Smooth muscle cell (in vitro differentiated cells): ENCODE measurements around the gene IL1RAP. TPM values are rescaled to one million over a fixed set of nuclear protein-coding genes. Genes with fewer than 3 reads are reported as not detected.
A peak's percentile ranks its signal among the peaks of the same experiment; 100 is the strongest.

ENCODE experiments used
- DNase-seq: peaks from one replicate; lab custom pipeline; 2025; ENCODE audit not compliant: unreplicated experiment; lab: John Stamatoyannopoulos, UW
- H2AFZ ChIP-seq: fragments of 200-600 bp; sonication (generic); 2 replicates; pipeline ENCODE4 v1.6.0; 2016; ENCODE audit warnings: antibody characterized with exemption, low read depth, mild to moderate bottlenecking
- H3F3A ChIP-seq: fragments of 200-600 bp; sonication (generic); 2 replicates; pipeline ENCODE4 v1.6.0; 2017; ENCODE audit warnings: antibody characterized with exemption, low read depth
- H3K27ac ChIP-seq: fragments of 200-600 bp; sonication (generic); 2 replicates; pipeline ENCODE4 v1.5.1; 2016; ENCODE audit warnings: low read depth, mild to moderate bottlenecking
- H3K27me3 ChIP-seq: fragments of 200-600 bp; sonication (generic); 2 replicates; pipeline ENCODE4 v1.6.1; 2016; ENCODE audit warnings: low read depth, mild to moderate bottlenecking
- H3K36me3 ChIP-seq: fragments of 200-600 bp; sonication (generic); 2 replicates; pipeline ENCODE4 v1.5.1; 2016; ENCODE audit warnings: low read depth
- H3K4me1 ChIP-seq: fragments of 200-600 bp; sonication (generic); 2 replicates; pipeline ENCODE4 v1.5.1; 2016; ENCODE audit warnings: low read depth
- H3K4me2 ChIP-seq: fragments of 200-600 bp; sonication (generic); 2 replicates; pipeline ENCODE4 v1.6.0; 2016; ENCODE audit warnings: mild to moderate bottlenecking
- H3K4me3 ChIP-seq: fragments of 200-600 bp; sonication (generic); 2 replicates; pipeline ENCODE4 v1.5.1; 2016; ENCODE audit warnings: mild to moderate bottlenecking
- H3K79me2 ChIP-seq: fragments of 200-600 bp; sonication (generic); 2 replicates; pipeline ENCODE4 v1.6.0; 2016; ENCODE audit warnings: low read depth, mild to moderate bottlenecking
- H3K9ac ChIP-seq: fragments of 200-600 bp; sonication (generic); 2 replicates; pipeline ENCODE4 v1.6.0; 2016; ENCODE audit warnings: low read depth
- H3K9me3 ChIP-seq: fragments of 200-600 bp; sonication (generic); replicated peaks from 2 replicates; pipeline ENCODE4 v1.5.1; 2016; ENCODE audit warnings: low read depth
- H4K20me1 ChIP-seq: fragments of 200-600 bp; sonication (generic); 2 replicates; pipeline ENCODE4 v1.6.0; 2016; ENCODE audit warnings: low read depth
- WGBS: methylation state at CpG from one replicate; pipeline ENCODE4 v1.1.7; 2016; ENCODE audit warnings: low lambda C conversion rate; 5-methylcytosine and 5-hydroxymethylcytosine counted together
- polyA plus RNA-seq: library from polyadenylated mRNA; unstranded; fragments of >200 nt; fragmentation: Nextera tagmentation; extraction: Ambion mirVana; gene quantifications from 2 replicates; pipeline ENCODE4 v1.2.1, GENCODE V29; 2016
- total RNA-seq: library from RNA; depleted of rRNA; stranded (reverse); fragments of >200 nt; gene quantifications from 2 replicates; pipeline ENCODE4 v1.2.3, GENCODE V29; 2014
- TF ChIP-seq, protein P1 (sequence below): fragments of 200-600 bp; sonication (generic); IDR thresholded peaks from 2 replicates; pipeline ENCODE4 v1.5.1; 2017; ENCODE audit warnings: borderline replicate concordance, mild to moderate bottlenecking, antibody characterized with exemption; ENCODE audit not compliant: insufficient read depth, poor library complexity, severe bottlenecking

IL1RAP gene
- total and polyA plus RNA-seq, 2 experiments from 2014 or later: 13.5 to 49.1 TPM

DNA sequence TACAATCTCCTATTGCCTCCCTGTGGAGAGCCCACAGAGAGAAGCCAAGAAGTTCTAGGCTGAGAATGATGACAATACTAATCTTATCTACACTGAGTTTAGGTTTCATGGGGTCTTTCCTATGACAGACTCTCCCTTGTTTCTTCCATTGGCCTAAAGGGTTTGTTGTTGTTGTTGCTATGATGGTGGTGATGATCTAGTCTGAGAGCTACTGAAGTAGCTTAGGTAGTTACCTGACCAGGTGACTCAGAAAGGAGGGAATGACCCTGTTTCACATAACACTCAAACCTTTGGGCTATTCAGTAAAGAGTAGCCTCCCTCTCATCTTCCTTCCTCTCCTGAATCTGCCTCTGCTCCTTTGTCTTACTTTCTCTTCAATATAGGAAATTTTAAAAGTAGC is 178.4 kb downstream of the IL1RAP start:
- Histone ChIP-seq H3K9me3 (peaks cover 3% of the 10 kb centered on the region), H3K27me3 (no peaks in the 10 kb centered on the region), H3K27ac (peak overlapping the region; percentile 30), H3K4me3 (no peak overlapping the region), H3K36me3 (no peaks in the 10 kb centered on the region), H3K4me1 (no peaks in the 10 kb centered on the region), H3K79me2 (no peaks in the 10 kb centered on the region), H3K4me2 (no peak overlapping the region), H4K20me1 (no peaks in the 10 kb centered on the region), H3F3A (no peaks in the 10 kb centered on the region), H3K9ac (no peak overlapping the region), H2AFZ (no peak overlapping the region)
- DNase-seq: no peak
- TF ChIP-seq, protein P1, sequence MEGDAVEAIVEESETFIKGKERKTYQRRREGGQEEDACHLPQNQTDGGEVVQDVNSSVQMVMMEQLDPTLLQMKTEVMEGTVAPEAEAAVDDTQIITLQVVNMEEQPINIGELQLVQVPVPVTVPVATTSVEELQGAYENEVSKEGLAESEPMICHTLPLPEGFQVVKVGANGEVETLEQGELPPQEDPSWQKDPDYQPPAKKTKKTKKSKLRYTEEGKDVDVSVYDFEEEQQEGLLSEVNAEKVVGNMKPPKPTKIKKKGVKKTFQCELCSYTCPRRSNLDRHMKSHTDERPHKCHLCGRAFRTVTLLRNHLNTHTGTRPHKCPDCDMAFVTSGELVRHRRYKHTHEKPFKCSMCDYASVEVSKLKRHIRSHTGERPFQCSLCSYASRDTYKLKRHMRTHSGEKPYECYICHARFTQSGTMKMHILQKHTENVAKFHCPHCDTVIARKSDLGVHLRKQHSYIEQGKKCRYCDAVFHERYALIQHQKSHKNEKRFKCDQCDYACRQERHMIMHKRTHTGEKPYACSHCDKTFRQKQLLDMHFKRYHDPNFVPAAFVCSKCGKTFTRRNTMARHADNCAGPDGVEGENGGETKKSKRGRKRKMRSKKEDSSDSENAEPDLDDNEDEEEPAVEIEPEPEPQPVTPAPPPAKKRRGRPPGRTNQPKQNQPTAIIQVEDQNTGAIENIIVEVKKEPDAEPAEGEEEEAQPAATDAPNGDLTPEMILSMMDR: no peak

DNA sequence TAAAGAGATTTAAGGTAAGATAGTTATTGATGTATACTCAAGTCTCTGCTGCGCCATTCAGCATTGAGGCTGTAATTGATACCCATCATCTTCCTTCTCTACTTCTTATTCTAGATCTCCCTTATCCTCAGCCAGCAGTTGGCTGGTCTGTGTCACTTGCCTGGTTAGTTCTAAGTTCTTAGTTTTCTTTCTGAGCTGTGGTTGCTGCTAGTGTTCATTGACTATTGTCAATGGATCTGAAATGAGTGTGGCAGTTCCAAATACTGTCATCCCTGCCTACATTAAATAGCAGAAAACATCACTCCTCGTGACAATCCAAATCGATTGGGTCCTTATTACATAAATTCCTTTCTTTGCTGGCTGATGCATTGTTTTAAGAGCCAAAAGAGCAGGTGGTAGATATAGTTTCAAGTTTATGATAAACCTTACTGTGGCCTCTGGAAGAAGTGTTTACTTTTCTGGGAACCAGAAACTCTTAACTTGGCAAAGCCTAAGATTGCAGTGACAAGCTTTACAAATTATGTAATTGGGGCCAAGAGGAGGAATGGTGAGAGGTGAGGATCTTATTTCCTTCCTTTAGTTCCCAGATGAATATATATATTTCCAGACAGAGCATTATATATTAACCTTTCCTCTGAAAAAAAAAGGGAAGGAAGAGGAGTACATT is 180.6 kb downstream of the IL1RAP start:
- no peaks in the 10 kb centered on the region for H3K27me3 ChIP-seq
- peaks cover 5% of the 10 kb centered on the region for H3K4me1 ChIP-seq
- DNase-seq: no peak
- no peak overlapping the region for H3K27ac ChIP-seq
- no peaks in the 10 kb centered on the region for H3F3A ChIP-seq
- H2AFZ ChIP-seq: no peak overlapping the region
- no peak overlapping the region for H3K4me3 ChIP-seq
- no peak overlapping the region for H3K4me2 ChIP-seq
- H3K36me3 ChIP-seq: no peaks in the 10 kb centered on the region
- no peaks in the 10 kb centered on the region for H3K79me2 ChIP-seq
- no peaks in the 10 kb centered on the region for H3K9me3 ChIP-seq
- no peaks in the 10 kb centered on the region for H4K20me1 ChIP-seq
- TF ChIP-seq, protein P1: no peak
- H3K9ac ChIP-seq: no peak overlapping the region
- whole genome bisulfite sequencing: 93% methylated on average over 3 of the region's 3 CpGs

DNA sequence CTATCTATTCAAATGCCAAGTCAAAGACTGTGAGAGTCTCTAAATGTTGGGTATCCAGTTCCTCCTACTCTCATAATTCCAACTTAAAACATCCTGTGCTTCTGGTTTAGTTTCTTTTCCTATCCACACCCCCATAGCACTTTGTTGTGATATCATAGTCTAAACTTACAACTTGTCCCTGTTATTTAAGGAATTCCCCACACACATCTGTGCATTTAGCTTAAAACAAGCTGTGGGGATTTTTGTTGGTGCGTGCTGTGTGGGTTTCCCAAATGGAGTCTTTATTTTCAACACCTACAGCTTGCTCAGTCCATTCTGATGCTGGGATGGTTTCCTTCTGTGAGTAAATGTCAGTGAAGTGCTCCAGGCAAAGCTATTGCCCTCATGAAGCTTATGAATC is 181.3 kb downstream of the IL1RAP start:
- peak overlapping the region; percentile 18 for H3K27ac ChIP-seq
- H4K20me1 ChIP-seq: no peaks in the 10 kb centered on the region
- WGBS: 52% methylated on average over 1 of the region's 1 CpG
- no peaks in the 10 kb centered on the region for H3K79me2 ChIP-seq
- H3F3A ChIP-seq: no peaks in the 10 kb centered on the region
- H2AFZ ChIP-seq: peak overlapping the region; percentile 28
- no peak for DNase-seq
- H3K9ac ChIP-seq: no peak overlapping the region
- no peaks in the 10 kb centered on the region for H3K27me3 ChIP-seq
- H3K9me3 ChIP-seq: no peaks in the 10 kb centered on the region
- TF ChIP-seq, protein P1: no peak
- no peak overlapping the region for H3K4me3 ChIP-seq
- no peaks in the 10 kb centered on the region for H3K36me3 ChIP-seq
- H3K4me2 ChIP-seq: peak overlapping the region; percentile 25
- H3K4me1 ChIP-seq: peaks cover 5% of the 10 kb centered on the region

DNA sequence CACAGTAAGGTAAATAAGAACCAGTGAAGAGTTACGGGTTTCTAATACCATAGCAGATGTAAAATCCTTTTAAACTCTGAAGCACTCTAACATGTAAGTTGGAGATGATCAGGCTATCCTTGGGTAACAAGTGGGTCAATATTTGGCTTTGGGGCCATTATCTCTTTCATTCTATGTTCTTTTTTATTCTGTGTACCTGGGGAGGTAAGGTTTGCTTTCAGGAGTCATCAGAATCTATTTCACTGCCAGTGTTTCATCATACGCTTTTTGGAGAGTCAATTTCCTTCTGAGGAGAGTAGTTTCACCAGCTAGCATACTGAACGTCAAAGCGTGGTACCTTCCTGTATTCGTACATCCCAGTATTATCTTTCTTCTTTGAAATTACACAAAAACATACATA is 182.1 kb downstream of the IL1RAP start:
- WGBS: 96% methylated on average over 5 of the region's 5 CpGs
- no peak overlapping the region for H3K4me3 ChIP-seq
- peaks cover 5% of the 10 kb centered on the region for H3K4me1 ChIP-seq
- H3K27me3 ChIP-seq: no peaks in the 10 kb centered on the region
- H3K4me2 ChIP-seq: no peak overlapping the region
- H3F3A ChIP-seq: no peaks in the 10 kb centered on the region
- no peaks in the 10 kb centered on the region for H3K36me3 ChIP-seq
- TF ChIP-seq, protein P1: no peak
- no peaks in the 10 kb centered on the region for H4K20me1 ChIP-seq
- H3K9me3 ChIP-seq: no peaks in the 10 kb centered on the region
- no peak overlapping the region for H3K27ac ChIP-seq
- no peak overlapping the region for H3K9ac ChIP-seq
- no peak overlapping the region for H2AFZ ChIP-seq
- no peaks in the 10 kb centered on the region for H3K79me2 ChIP-seq
- DNase-seq: no peak
